GM12873 (cell line): ENCODE data around the gene SP100.

Experiments
- TF ChIP-seq, protein P1 (sequence below): IDR thresholded peaks from 2 replicates; pipeline ENCODE4 v1.5.1; 2012; ENCODE audit warnings: low read depth, mild to moderate bottlenecking, moderate library complexity, low read length, control low read depth; ENCODE audit not compliant: insufficient read depth; ENCODE audit errors: missing control alignments

SP100 gene

GRCh38 chr2:230412846-230413245 lies 3.2 kb upstream of the SP100 start:
- TF ChIP-seq, protein P1, sequence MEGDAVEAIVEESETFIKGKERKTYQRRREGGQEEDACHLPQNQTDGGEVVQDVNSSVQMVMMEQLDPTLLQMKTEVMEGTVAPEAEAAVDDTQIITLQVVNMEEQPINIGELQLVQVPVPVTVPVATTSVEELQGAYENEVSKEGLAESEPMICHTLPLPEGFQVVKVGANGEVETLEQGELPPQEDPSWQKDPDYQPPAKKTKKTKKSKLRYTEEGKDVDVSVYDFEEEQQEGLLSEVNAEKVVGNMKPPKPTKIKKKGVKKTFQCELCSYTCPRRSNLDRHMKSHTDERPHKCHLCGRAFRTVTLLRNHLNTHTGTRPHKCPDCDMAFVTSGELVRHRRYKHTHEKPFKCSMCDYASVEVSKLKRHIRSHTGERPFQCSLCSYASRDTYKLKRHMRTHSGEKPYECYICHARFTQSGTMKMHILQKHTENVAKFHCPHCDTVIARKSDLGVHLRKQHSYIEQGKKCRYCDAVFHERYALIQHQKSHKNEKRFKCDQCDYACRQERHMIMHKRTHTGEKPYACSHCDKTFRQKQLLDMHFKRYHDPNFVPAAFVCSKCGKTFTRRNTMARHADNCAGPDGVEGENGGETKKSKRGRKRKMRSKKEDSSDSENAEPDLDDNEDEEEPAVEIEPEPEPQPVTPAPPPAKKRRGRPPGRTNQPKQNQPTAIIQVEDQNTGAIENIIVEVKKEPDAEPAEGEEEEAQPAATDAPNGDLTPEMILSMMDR, result no peak

DNA sequence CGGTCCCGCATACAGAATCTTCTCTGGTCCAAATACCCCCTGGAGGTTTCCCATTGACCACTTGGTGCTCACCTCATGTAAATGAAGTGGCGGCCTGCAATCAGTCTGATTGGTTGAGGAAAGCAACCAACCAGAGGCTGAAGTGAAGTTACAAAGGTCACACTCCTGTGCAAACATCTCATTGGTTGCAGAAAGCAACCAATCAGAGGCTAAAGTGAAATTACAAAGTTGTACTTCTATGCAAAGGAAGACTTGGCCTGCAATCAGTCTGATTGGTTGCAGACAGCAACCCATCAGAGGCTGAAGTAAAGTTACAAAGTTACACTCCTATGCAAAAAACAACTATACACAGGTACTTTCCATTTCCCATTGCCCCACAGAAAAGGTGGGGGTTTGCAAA lies 2.5 kb upstream of the SP100 start:
- TF ChIP-seq, protein P1, result no peak

DNA sequence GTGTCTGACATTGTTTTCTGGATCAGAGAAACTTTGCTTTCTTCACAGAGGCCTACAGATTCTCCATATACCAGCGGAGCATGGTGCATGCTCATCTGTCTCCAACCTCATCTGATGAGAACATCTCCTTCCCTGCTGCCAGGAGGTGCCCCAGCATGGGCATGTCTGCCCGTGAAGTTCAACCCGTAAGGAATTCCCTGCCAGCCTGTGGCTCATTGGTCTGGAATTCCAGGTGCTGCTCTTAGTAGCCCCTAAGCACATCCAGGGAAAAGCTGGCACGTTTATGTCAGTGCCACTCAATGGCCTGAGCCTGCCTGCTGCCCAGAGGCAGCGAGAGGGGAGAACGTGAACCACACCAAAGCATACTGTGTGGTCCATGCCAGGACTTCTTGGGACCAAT lies 1.7 kb upstream of the SP100 start:
- TF ChIP-seq, protein P1, result no peak

GRCh38 chr2:230417436-230417835 lies 1.4 kb downstream of the SP100 start:
- TF ChIP-seq, protein P1, result no peak

DNA sequence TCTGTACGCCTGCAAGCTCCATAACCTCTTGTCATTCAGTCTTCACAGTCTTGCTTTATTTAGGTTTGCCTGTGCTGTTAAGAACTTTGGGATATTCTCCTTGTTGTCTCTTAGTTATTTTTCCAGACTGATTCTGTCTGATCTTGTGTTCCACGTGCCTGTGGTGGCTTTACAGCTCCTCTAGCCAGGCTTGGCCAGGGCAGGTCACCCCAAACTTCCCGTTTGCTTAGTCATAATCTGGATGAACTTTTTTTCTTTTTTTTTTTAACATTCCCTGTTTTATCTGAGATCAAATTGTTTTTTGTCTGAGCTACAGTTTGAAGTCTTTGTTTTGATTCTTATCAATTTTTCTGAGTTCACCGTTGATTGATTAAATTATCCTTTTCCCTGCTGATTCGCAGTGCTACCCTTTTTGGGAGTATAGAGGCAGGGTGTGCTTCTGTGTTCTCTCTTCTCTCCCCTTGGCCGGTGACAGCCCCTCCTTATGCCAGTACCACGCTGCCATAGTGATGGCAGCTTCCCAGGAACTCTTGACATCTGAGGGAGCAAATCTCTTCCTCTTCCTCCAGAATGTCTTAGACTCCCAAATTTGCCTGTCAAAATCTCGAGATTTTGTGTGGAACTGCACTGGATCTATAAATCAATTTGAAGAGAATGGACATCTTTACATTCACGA lies 2.5 kb downstream of the SP100 start:
- TF ChIP-seq, protein P1, result no peak

DNA sequence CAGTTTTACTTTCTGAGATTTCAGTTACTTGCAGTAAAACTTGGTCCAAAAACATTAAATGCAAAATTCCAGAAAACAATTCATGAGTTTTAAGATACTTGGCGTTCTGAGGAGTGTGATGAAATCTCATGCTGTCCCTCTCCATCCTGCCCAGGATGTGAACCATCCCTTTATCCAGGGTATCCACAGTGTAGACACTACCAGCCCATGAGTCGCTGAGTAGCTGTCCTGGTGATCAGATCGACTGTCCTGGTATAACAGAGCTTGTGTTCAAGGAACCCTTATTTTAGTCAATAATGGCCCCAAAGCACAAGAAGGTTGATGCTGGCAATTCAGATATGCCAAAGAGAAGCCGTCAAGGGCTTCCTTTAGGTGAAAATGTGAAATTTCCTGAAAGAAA lies 3.2 kb downstream of the SP100 start:
- TF ChIP-seq, protein P1, result no peak

GRCh38 chr2:230422149-230422548 lies 6.1 kb downstream of the SP100 start:
- TF ChIP-seq, protein P1, result no peak
